ENCODE measurements around the gene SDF2L1. TPM values are rescaled to one million over a fixed set of nuclear protein-coding genes. Genes with fewer than 3 reads are reported as not detected.

The SDF2L1 gene
- total RNA-seq, result 45.6 and 51.2 TPM in 2 replicates

GRCh38 chr22:21641789-21642583, at the start of gene SDF2L1:
TSS of gene SDF2L1 (plus strand) at chr22:21642302. CDS start at chr22:21642337, 35 bp downstream.

GRCh38 chr22:21629255-21630149, 12.6 kb upstream of the SDF2L1 start, which contains the start of gene YDJC:
TSS of gene YDJC (minus strand) at chr22:21630022. CDS start at chr22:21630014, 8 bp downstream.

GRCh38 chr22:21632237-21632895, 9.7 kb upstream of the SDF2L1 start, which contains the start of gene CCDC116:
TSS of gene CCDC116 (plus strand) at chr22:21632760. CDS start at chr22:21633182, 422 bp downstream.

Other genes starting within 250 kb of the SDF2L1 start
- 0.53 and 1.4 TPM in 2 replicates for gene HIC2, start 224.9 kb upstream of the SDF2L1 start, total RNA-seq
- 0.29 and 0.71 TPM in 2 replicates for gene TMEM191C, start 174.9 kb upstream of the SDF2L1 start, total RNA-seq
- gene RIMBP3C, start 90.8 kb upstream of the SDF2L1 start, total RNA-seq, result 0.18 TPM in 1 of 2 replicates, not detected in the other
- 64.9 and 70.3 TPM in 2 replicates for gene UBE2L3, start 74.6 kb upstream of the SDF2L1 start, total RNA-seq
- gene YDJC, start 12.3 kb upstream of the SDF2L1 start, total RNA-seq, result 37.2 and 43.5 TPM in 2 replicates
- gene CCDC116, start 9.5 kb upstream of the SDF2L1 start, total RNA-seq, result not detected in 2 replicates
- gene PPIL2, start 23.7 kb downstream of the SDF2L1 start, total RNA-seq, result 18.4 and 28.3 TPM in 2 replicates
- gene YPEL1, start 93.5 kb downstream of the SDF2L1 start, total RNA-seq, result 0.18 and 0.58 TPM in 2 replicates
- 32.3 and 35.6 TPM in 2 replicates for gene MAPK1, start 225.3 kb downstream of the SDF2L1 start, total RNA-seq